ENCODE results near the gene FNDC4.

GRCh38 chr2:27453968-27454367 is 41.0 kb downstream of the FNDC4 start:
- TF ChIP-seq, protein P1, sequence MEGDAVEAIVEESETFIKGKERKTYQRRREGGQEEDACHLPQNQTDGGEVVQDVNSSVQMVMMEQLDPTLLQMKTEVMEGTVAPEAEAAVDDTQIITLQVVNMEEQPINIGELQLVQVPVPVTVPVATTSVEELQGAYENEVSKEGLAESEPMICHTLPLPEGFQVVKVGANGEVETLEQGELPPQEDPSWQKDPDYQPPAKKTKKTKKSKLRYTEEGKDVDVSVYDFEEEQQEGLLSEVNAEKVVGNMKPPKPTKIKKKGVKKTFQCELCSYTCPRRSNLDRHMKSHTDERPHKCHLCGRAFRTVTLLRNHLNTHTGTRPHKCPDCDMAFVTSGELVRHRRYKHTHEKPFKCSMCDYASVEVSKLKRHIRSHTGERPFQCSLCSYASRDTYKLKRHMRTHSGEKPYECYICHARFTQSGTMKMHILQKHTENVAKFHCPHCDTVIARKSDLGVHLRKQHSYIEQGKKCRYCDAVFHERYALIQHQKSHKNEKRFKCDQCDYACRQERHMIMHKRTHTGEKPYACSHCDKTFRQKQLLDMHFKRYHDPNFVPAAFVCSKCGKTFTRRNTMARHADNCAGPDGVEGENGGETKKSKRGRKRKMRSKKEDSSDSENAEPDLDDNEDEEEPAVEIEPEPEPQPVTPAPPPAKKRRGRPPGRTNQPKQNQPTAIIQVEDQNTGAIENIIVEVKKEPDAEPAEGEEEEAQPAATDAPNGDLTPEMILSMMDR (conservative IDR thresholded peaks at IDR 0.05; ENCODE audit: low read depth, low read length), result no peak
- TF ChIP-seq EZH2 (IDR thresholded peaks at IDR 0.05; ENCODE audit: borderline replicate concordance, low read depth, low read length, poor library complexity, severe bottlenecking), result no peak
